ACC112 (cell line): ENCODE data around the gene OR52E2.

Source experiments
- H2AFZ ChIP-seq: fragments of 200-600 bp; sonication (generic); one replicate; pipeline ENCODE4 v1.6.0; 2017; ENCODE audit warnings: antibody characterized with exemption, low read length; ENCODE audit not compliant: unreplicated experiment
- H3K27ac ChIP-seq: fragments of 200-600 bp; sonication (generic); 2 replicates; pipeline ENCODE4 v1.5.1; 2014; ENCODE audit warnings: low read depth, mild to moderate bottlenecking, antibody characterized with exemption, low read length, moderate library complexity
- H3K27me3 ChIP-seq: fragments of 200-600 bp; sonication (generic); 2 replicates; pipeline ENCODE4 v1.6.1; 2014; ENCODE audit warnings: mild to moderate bottlenecking, antibody characterized with exemption, low read length, moderate library complexity, mixed read lengths; ENCODE audit not compliant: insufficient read depth
- H3K36me3 ChIP-seq: fragments of 200-600 bp; sonication (generic); 2 replicates; pipeline ENCODE4 v1.6.1; 2016; ENCODE audit warnings: mild to moderate bottlenecking, antibody characterized with exemption, low read length, moderate library complexity, mixed read lengths; ENCODE audit not compliant: insufficient read depth
- H3K4me1 ChIP-seq: fragments of 200-600 bp; sonication (generic); one replicate; pipeline ENCODE4 v1.6.1; 2016; ENCODE audit warnings: low read length, mixed read lengths; ENCODE audit not compliant: insufficient read depth, unreplicated experiment, control insufficient read depth
- H3K4me3 ChIP-seq: fragments of 200-600 bp; sonication (generic); 2 replicates; pipeline ENCODE4 v1.5.1; 2014; ENCODE audit warnings: mild to moderate bottlenecking, low read depth, low read length
- H3K79me2 ChIP-seq: fragments of 200-600 bp; sonication (generic); one replicate; pipeline ENCODE4 v1.6.0; 2016; ENCODE audit warnings: low read length; ENCODE audit not compliant: control insufficient read depth, unreplicated experiment, insufficient read depth

The OR52E2 gene

DNA sequence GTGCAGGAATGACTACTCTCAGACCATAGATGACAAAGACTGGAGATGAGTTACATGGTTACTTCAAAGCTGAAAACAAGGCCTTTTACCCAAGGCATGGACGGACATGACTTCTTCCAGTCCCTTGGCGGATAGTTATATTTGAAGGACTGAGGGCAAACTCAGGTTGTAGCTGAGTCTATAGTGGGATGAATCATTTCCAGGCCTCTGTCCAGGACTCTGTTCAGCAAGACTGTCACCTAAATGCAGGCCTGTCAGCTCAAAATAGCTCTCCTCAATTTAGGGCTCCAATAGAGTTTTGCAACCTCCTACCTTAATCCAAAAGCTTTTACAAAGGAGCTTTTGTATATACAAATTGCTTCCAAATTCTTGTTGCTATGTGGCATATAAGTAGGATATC, 37.4 kb downstream of the OR52E2 start:
- Histone ChIP-seq H2AFZ (no peak overlapping the region), H3K27me3 (no peaks in the 10 kb centered on the region), H3K27ac (no peak overlapping the region), H3K79me2 (no peaks in the 10 kb centered on the region), H3K4me1 (no peaks in the 10 kb centered on the region), H3K4me3 (no peak overlapping the region), H3K36me3 (no peaks in the 10 kb centered on the region)

DNA sequence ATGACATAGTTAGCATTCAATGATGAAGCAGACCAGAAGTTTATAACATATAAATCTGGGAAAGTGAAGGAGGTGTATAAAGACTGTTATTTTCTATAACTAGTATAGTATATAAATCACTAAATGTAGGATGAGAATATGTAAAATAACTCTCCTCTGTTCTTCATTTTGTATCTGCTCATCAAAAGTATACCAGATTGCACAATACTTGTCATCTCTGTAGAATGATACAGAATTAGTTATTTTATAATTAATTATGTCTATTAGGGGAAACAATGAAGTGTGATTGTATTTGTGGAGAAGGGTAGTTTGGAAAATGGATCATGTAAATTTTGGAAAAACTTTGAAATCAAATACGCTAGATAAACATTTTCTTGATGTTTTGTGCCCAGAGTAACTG, 46.4 kb downstream of the OR52E2 start:
- Histone ChIP-seq H3K4me3 (no peak overlapping the region), H2AFZ (no peak overlapping the region), H3K27ac (no peak overlapping the region), H3K4me1 (no peaks in the 10 kb centered on the region), H3K36me3 (no peaks in the 10 kb centered on the region), H3K79me2 (no peaks in the 10 kb centered on the region), H3K27me3 (no peaks in the 10 kb centered on the region)

DNA sequence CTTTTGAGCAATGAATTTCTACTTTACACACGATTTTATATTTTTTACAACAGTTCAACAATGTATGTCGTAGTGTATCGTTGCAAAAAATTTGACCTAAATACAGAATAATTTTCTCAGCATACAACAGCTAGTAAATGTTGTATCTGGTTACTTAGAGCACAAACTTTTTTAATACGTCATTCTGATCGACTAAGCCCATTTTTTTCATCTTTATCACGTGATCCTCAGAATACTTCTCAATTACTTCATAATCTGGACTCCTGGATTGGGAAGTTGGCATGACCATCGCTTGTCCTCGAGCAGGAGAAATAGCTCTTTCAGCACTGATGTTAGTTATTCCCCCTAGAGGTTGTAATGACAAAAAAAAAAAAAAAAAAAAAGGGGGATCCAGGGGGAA, 48.2 kb downstream of the OR52E2 start:
- no peaks in the 10 kb centered on the region for H3K4me1 ChIP-seq
- no peaks in the 10 kb centered on the region for H3K27me3 ChIP-seq
- no peak overlapping the region for H2AFZ ChIP-seq
- H3K27ac ChIP-seq = no peak overlapping the region
- H3K4me3 ChIP-seq = no peak overlapping the region
- H3K36me3 ChIP-seq = no peaks in the 10 kb centered on the region
- no peaks in the 10 kb centered on the region for H3K79me2 ChIP-seq
